BLaER1 (cell line): ENCODE data around the gene NANP.
A peak's percentile ranks its signal among the peaks of the same experiment; 100 is the strongest.
"Not testable (repeated sequence)": the region's sequence is repeated elsewhere in the genome, so short reads cannot be mapped to it uniquely, and the experiment has no call there.

Experiments
- H3K27ac ChIP-seq: shearing (Covaris generic); formaldehyde crosslinking; 2 replicates; pipeline ENCODE4 v1.8.1; 2022
- H3K27me3 ChIP-seq: shearing (Covaris generic); formaldehyde crosslinking; 2 replicates; pipeline ENCODE4 v1.8.1; 2022
- H3K36me3 ChIP-seq: shearing (Covaris generic); formaldehyde crosslinking; 2 replicates; pipeline ENCODE4 v1.8.1; 2022
- H3K4me1 ChIP-seq: shearing (Covaris generic); formaldehyde crosslinking; 2 replicates; pipeline ENCODE4 v1.8.1; 2022
- H3K4me2 ChIP-seq: shearing (Covaris generic); formaldehyde crosslinking; 2 replicates; pipeline ENCODE4 v1.8.1; 2022
- H3K4me3 ChIP-seq: shearing (Covaris generic); formaldehyde crosslinking; 2 replicates; pipeline ENCODE4 v1.8.1; 2022
- H3K9ac ChIP-seq: shearing (Covaris generic); formaldehyde crosslinking; 2 replicates; pipeline ENCODE4 v1.8.1; 2022
- H3K9me3 ChIP-seq: shearing (Covaris generic); formaldehyde crosslinking; 2 replicates; pipeline ENCODE4 v1.8.1; 2022
- H4K20me1 ChIP-seq: shearing (Covaris generic); formaldehyde crosslinking; 2 replicates; pipeline ENCODE4 v1.8.1; 2022
- Cebpa-rat ChIP-seq: shearing (Covaris generic); IDR thresholded peaks from 2 replicates; pipeline ENCODE4 v1.8.1; 2022

The NANP gene

GRCh38 chr20:25608774-25609173 is 15.0 kb downstream of the NANP start:
- H3K27ac ChIP-seq = 0 out of 2 replicates have a peak overlapping the region, but pooled peaks have one; percentile 9
- no peak for TF ChIP-seq Cebpa-rat
- peaks cover 20% of the 10 kb centered on the region for H3K4me1 ChIP-seq
- no peak overlapping the region for H3K9ac ChIP-seq
- H4K20me1 ChIP-seq = peaks cover 7% of the 10 kb centered on the region; the same call in 1 of the 2 replicates
- H3K9me3 ChIP-seq = no peaks in the 10 kb centered on the region; the same call in 1 of the 2 replicates
- peaks cover 24% of the 10 kb centered on the region for H3K36me3 ChIP-seq
- H3K4me2 ChIP-seq = peak overlapping the region; percentile 52
- no peaks in the 10 kb centered on the region for H3K27me3 ChIP-seq
- no peak overlapping the region for H3K4me3 ChIP-seq

DNA sequence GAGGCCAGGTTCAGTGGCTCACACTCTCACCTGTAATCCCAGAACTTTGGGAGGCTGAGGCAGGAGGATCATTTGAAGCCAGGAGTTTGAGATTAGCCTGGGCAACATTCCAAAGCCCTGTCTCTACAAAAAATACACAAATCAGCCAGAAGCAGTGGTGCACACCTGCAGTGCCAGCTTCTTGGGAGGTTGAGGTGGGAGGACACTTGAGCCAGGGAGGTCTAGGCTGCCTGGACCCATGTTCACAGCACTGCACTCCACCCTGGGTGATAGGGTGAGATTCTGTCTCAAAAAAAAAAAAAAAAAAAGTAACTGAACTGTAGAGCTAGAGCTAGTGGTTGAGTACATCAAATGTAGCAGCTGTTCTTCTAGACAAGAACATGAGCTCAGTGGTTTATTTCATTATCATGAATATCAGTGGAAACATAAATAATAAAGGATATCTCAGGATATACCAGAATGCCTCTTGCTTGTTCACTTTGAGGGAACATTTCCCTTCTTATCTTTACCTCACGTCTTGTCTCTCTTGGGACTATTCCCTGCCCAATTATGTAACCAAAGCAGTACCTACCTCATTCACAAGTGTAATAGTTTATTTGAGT is 17.6 kb downstream of the NANP start:
- no peak for TF ChIP-seq Cebpa-rat
- no peaks in the 10 kb centered on the region for H4K20me1 ChIP-seq
- H3K4me2 ChIP-seq = no peak overlapping the region
- peaks cover 1% of the 10 kb centered on the region; the same call in 1 of the 2 replicates for H3K36me3 ChIP-seq
- no peak overlapping the region for H3K27ac ChIP-seq
- no peaks in the 10 kb centered on the region for H3K27me3 ChIP-seq
- H3K9me3 ChIP-seq = no peaks in the 10 kb centered on the region
- H3K9ac ChIP-seq = no peak overlapping the region
- peaks cover 20% of the 10 kb centered on the region for H3K4me1 ChIP-seq
- H3K4me3 ChIP-seq = no peak overlapping the region

GRCh38 chr20:25605148-25605547 is 18.7 kb downstream of the NANP start:
- Histone ChIP-seq H3K4me3 (no peak overlapping the region), H3K9me3 (no peaks in the 10 kb centered on the region), H3K4me1 (peaks cover 19% of the 10 kb centered on the region), H3K27ac (no peak overlapping the region), H3K4me2 (no peak overlapping the region), H3K27me3 (no peaks in the 10 kb centered on the region), H3K9ac (no peak overlapping the region), H4K20me1 (no peaks in the 10 kb centered on the region), H3K36me3 (no peaks in the 10 kb centered on the region)
- TF ChIP-seq Cebpa-rat = no peak

- H3K9ac ChIP-seq = no peak overlapping the region
- peaks cover 13% of the 10 kb centered on the region for H3K4me1 ChIP-seq
- no peak overlapping the region for H3K27ac ChIP-seq
- H3K4me3 ChIP-seq = no peak overlapping the region
- TF ChIP-seq Cebpa-rat = no peak
- no peaks in the 10 kb centered on the region for H3K27me3 ChIP-seq
- H3K4me2 ChIP-seq = no peak overlapping the region
- H4K20me1 ChIP-seq = no peaks in the 10 kb centered on the region
- no peaks in the 10 kb centered on the region for H3K36me3 ChIP-seq
- no peaks in the 10 kb centered on the region for H3K9me3 ChIP-seq
Measured at GRCh38 chr20:25604611-25605010, 19.2 kb downstream of the NANP start.

GRCh38 chr20:25602914-25603309 is 20.9 kb downstream of the NANP start:
- not testable (repeated sequence) for H3K4me3 ChIP-seq, H3K9ac ChIP-seq, H3K4me1 ChIP-seq, H3K9me3 ChIP-seq, H3K27me3 ChIP-seq, H4K20me1 ChIP-seq, H3K27ac ChIP-seq, H3K36me3 ChIP-seq, H3K4me2 ChIP-seq

DNA sequence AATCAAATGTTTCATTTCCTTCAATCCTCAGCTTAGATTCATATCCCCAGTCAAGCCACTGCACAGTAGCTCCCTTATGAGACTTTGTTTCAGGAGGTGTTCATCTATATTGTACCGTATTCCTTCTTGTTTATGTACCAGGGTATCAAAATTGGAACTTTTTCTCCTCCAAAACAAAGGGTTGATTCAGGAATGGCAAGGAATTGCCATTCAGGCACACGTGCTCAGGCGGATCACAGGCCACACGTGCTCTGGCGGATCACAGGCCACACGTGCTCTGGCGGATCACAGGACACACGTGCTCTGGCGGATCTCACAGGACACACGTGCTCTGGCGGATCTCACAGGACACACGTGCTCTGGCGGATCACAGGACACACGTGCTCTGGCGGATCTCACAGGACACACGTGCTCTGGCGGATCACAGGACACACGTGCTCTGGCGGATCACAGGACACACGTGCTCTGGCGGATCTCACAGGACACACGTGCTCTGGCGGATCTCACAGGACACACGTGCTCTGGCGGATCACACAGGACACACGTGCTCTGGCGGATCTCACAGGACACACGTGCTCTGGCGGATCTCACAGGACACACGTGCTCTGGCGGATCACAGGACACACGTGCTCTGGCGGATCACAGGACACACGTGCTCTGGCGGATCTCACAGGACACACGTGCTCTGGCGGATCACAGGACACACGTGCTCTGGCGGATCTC is 21.5 kb downstream of the NANP start:
- H3K9me3 ChIP-seq, H3K36me3 ChIP-seq, H3K4me1 ChIP-seq, H3K27ac ChIP-seq, H3K4me2 ChIP-seq, H3K4me3 ChIP-seq, H3K9ac ChIP-seq, H3K27me3 ChIP-seq, H4K20me1 ChIP-seq: not testable (repeated sequence)

- Histone ChIP-seq H3K27me3 (no peaks in the 10 kb centered on the region), H3K9ac (no peak overlapping the region), H3K27ac (no peak overlapping the region), H4K20me1 (no peaks in the 10 kb centered on the region), H3K4me3 (no peak overlapping the region), H3K9me3 (no peaks in the 10 kb centered on the region), H3K4me2 (no peak overlapping the region), H3K4me1 (no peaks in the 10 kb centered on the region), H3K36me3 (no peaks in the 10 kb centered on the region)
- no peak for TF ChIP-seq Cebpa-rat
Measured at GRCh38 chr20:25601659-25602058, 22.2 kb downstream of the NANP start.

DNA sequence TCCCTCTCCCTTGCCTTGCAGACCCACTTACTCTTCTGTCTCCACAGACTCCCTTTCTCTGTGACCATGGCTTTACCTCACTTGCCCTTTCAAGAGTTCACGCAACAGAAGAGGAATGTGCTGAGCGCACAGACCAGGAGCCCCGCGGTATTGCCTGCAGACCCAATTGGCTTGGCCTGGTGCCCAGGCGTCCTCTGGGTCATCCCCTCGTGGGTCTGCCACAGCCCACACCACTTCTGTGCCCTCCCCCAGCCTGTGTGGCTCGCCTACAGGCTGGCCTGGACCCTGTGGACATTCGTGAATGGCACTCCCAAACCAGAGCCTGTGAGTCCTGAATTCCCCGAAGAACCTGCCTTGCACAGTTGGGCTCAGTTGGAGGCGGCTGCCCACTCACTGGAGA is 23.2 kb downstream of the NANP start:
- no peak overlapping the region for H3K9ac ChIP-seq
- H3K9me3 ChIP-seq = no peaks in the 10 kb centered on the region
- no peak overlapping the region for H3K27ac ChIP-seq
- no peaks in the 10 kb centered on the region for H4K20me1 ChIP-seq
- no peak overlapping the region for H3K4me3 ChIP-seq
- H3K4me2 ChIP-seq = no peak overlapping the region
- TF ChIP-seq Cebpa-rat = no peak
- no peaks in the 10 kb centered on the region for H3K27me3 ChIP-seq
- H3K36me3 ChIP-seq = no peaks in the 10 kb centered on the region
- H3K4me1 ChIP-seq = no peaks in the 10 kb centered on the region

GRCh38 chr20:25592135-25592852 is 31.5 kb downstream of the NANP start:
- no peaks in the 10 kb centered on the region for H3K9me3 ChIP-seq
- no peak overlapping the region for H3K4me3 ChIP-seq
- TF ChIP-seq Cebpa-rat = no peak
- no peak overlapping the region for H3K27ac ChIP-seq
- no peaks in the 10 kb centered on the region for H3K27me3 ChIP-seq
- H3K9ac ChIP-seq = no peak overlapping the region
- H3K4me2 ChIP-seq = peak overlapping the region; percentile 17; the same call in 1 of the 2 replicates
- no peaks in the 10 kb centered on the region for H4K20me1 ChIP-seq
- no peaks in the 10 kb centered on the region for H3K36me3 ChIP-seq
- H3K4me1 ChIP-seq = 0 out of 2 replicates have a peak, but pooled peaks cover 6% of the 10 kb centered on the region

DNA sequence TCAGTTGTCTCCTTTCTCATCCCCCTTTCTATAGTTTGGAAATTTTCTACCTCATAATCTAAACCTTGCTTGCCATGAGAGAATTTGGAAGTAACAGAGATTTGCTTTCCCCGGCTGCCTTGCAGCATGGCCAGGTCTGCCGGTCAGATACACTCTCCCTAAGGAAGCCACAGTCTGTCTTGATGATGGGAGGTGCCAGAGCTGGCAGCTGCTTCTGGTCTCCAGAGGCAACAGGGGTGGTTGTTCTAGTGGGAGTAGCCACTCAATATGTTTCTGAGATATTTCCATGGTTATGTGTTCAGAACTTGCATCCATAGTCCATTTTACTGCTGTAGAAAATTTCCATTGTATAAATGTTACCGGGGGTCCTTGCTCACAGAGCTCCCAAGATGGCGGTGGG is 33.0 kb downstream of the NANP start:
- H3K4me1 ChIP-seq, H3K27me3 ChIP-seq, H3K36me3 ChIP-seq, H3K27ac ChIP-seq, H3K9ac ChIP-seq, H4K20me1 ChIP-seq, H3K4me2 ChIP-seq, H3K4me3 ChIP-seq, H3K9me3 ChIP-seq: not testable (repeated sequence)
